Suppressor macrophage treated with lipopolysaccharide for 1 hour (primary cell): ENCODE measurements around the gene SIGLEC12.
"Not testable (repeated sequence)": the region's sequence is repeated elsewhere in the genome, so short reads cannot be mapped to it uniquely, and the experiment has no call there.

Experiments used
- DNase-seq, 3 donors: peaks; one replicate each; pipeline ENCODE4 v3.0.0-alpha.2; 2020 to 2022

Gene SIGLEC12

GRCh38 chr19:51521781-51522180, 20.2 kb upstream of the SIGLEC12 start:
- no peak for DNase-seq

DNA sequence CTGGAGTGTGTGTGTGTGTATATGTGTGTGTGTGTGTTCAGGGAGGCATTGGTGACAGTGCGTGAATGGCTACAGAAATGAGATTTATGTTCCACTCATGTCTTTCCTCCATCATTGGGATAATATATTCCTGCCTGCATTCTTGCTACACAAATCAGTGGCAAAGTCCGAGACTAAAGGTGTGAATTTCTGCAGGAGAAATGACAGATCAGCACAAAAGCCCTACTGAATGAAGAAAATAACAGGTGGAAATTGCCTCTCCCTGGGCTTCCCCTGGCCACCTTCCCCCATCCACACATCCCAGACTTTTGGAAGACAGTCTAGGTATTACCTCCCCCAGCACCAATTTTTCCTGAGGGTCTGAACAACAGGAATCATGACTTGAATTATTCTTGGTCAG, 19.8 kb upstream of the SIGLEC12 start:
- DNase-seq, result no peak

DNA sequence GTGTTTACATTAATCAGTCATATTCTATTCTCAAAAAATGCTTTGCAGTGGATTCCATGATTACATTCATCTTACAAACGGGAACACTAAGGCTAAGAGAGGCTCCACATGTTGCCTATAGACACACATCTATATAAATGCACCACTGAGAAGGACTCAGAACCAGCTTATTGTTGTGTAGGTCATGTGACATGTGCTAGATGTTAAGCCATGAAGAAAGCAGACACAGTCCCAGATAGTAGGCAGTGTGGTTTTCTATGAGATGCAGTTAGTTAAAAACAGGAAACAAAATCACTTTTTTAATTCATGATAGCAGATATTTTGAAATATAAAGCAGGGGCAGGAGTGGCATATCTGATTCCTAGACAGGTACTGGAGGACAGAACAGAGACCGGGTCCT, 19.1 kb upstream of the SIGLEC12 start:
- DNase-seq, result no peak

GRCh38 chr19:51514866-51515481, 13.4 kb upstream of the SIGLEC12 start:
- peak; percentile 82 to 88 (median 82) for DNase-seq

- DNase-seq, result peak in 1 of 3 donors; percentile 11
Observed at GRCh38 chr19:51513968-51514367, 12.4 kb upstream of the SIGLEC12 start.

DNA sequence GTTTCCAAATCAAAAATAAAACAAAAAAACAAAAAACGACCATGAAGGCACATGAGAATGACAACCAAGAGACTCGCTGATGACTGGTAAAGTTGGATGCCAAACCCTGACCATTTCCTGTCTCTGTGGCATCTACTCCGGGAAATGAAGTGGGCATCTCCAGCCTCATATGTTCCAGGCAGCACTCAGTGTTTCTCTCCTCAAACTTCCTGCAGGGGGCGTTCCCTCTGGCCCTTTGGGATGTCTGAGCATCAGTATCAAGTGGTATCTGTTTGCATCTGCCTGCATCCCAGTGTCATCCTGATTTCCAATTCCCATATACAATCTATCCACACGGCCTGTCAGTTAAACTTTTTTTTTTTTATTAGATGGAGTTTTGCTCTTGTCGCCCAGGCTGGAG, 9.8 kb upstream of the SIGLEC12 start:
- peak in 2 of 3 donors; percentile 42 to 63 for DNase-seq

DNA sequence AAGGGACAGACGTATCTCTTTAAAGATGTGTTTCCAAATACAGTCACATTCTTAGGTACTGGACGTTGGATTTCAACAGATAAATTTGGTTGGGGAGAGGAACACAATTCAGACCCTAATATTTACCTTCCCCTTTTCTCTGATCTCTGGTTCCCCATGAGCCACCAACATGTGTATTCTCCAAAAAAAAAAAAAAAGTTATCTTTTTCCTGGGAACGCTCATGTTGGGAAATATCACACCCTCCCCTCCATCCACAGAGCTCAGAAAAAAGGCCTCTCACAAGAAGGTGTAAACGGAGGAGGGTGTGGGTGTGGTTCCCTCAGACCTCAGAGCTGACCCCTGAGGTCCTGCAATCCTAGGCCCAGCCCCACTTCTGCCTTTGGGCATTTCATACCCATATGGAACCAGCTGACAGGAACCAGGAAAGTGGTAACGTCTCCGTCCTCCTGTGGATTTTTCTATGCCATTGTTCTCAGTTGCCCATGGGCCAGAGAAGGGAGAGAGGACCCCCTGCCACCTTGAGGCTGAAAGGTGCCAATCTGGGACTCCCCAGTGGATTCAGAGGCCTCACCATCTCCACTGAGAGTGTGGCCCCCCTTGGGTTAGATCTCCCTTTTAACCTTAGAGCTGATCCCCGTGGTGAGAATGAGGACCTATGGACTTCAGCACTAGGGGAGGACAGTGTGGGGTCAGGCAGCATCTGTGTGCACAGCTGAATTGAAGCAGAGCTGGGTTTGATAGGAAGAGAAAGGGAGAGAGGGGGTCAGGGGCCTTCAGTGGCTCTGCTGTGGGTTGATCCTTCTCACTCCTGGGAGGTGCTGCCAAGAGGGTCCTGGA, 8.4 kb upstream of the SIGLEC12 start:
- DNase-seq, result peak in 1 of 3 donors; percentile 23

DNA sequence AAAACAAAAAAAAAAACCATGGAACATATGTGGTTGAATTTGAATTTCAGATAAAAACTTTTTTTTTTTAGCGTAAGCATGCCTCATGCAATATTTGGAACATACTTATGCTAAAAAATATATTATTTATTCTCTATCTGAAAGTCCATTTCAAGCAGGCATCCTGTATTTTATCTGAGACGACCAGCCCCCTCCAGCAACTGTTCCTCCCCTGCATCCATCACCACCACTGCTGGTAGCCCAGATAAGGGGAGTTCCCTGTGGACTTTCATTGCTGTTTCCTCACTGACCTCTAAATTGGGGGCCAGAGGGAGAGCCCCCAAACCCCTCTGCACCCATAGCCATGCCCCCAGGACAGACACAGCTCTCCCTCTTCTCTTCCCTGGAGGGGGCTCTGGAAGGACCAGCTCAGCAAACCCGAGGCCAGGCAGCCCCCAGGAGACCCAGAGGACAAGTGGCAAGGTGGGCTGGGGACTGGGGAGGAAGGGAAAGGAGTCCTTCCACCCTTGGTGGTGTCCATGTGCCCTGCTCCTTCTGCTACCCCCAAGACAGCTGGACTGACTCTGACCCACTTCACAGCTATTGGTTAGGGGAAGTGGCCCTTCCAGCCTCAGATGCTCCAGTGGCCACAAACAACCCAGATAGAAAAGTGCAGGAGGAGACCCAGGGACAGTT, 6.6 kb upstream of the SIGLEC12 start:
- DNase-seq, result no peak

- peak; percentile 40 to 68 (median 62) for DNase-seq
Observed at GRCh38 chr19:51507640-51508058, 6.0 kb upstream of the SIGLEC12 start.

DNA sequence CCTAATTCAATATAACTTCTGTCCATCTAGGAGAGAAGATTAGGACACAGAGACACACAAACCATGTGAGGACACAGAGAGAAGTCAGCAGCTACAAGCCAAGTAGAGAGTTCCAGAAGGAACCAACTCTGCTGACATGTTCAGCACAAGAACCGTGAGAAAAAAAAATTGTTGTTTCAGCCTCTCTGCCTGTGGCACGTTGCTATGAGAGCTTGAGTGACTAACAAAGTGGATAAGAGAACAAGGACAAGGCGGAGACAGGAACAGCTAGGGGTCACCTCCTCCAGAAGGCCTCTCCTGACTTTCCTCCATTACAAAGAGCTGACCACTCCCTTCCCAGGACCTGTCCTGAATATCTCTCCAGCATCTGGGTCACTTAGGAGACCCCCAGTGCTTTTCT, 5.6 kb upstream of the SIGLEC12 start:
- peak; percentile 47 to 69 (median 61) for DNase-seq

DNA sequence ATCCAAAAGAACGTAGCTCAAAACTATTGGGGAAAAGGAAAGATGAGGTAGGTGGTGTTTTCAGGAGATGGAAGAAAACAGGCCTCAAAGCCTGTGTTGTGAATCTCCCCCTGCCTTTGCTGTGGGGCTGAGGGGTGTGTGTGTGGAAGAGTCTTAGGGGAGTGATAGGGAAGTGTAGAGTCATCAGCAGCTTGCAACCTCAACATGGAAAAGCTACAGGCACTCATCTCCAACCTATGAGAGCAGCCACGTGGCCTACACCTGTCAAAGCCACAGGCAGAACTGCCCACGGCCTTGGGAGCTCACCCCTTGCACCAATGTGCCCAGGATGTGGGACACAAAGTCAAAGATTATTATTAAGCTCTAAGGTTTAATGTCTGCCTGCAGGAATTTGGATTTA, 4.3 kb upstream of the SIGLEC12 start:
- no peak for DNase-seq

DNA sequence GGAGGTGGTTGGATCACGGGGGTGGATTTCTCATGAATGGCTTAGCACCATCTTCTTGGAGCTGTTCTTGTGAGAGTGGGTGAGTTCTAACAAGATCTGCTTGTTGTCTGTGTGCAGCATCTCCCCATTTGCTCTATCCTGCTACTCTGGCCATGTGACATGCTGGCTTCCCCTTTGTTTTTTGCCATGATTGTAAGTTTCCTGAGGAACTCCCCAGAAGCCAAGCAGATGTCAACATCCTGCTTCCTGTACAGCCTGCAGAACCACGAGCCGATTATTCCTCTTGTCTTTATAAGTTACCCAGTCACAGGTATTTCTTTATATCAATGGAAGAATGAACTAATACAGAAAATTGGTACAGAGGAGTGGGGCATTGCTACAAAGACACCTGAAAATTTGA, 2.3 kb upstream of the SIGLEC12 start:
- DNase-seq, result peak in 2 of 3 donors; percentile 22 to 46

GRCh38 chr19:51503286-51503817, 1.8 kb upstream of the SIGLEC12 start:
- peak; percentile 61 to 87 (median 82) for DNase-seq

GRCh38 chr19:51500931-51501330, 669 bp downstream of the SIGLEC12 start:
- DNase-seq, result not testable (repeated sequence)

DNA sequence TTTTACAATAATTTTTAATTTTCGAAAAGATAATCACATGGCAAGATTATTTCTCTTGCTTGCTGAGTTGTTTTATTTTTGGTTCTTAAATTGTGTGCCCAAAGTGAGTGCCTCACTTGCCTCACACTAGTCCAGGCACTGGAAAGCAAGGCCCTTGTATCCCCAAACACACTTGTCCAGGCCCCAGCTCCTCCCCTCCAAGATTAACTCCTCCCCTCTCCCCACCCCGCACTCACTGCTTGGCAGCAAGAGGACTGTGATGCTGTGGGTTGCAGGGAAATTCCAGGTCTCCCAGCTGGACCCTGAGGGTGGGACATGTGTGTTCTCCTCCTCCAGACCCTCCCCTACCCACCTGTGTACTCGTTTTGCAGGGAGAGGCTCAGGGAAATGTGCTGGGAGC, 3.9 kb downstream of the SIGLEC12 start:
- no peak for DNase-seq

GRCh38 chr19:51493776-51494175, 7.8 kb downstream of the SIGLEC12 start:
- peak; percentile 49 to 66 (median 52) for DNase-seq

GRCh38 chr19:51491586-51491985, 10.0 kb downstream of the SIGLEC12 start:
- DNase-seq, result no peak

- DNase-seq, result no peak
Observed at GRCh38 chr19:51490676-51491075, 10.9 kb downstream of the SIGLEC12 start.

GRCh38 chr19:51489113-51489512, 12.5 kb downstream of the SIGLEC12 start:
- DNase-seq, result no peak

DNA sequence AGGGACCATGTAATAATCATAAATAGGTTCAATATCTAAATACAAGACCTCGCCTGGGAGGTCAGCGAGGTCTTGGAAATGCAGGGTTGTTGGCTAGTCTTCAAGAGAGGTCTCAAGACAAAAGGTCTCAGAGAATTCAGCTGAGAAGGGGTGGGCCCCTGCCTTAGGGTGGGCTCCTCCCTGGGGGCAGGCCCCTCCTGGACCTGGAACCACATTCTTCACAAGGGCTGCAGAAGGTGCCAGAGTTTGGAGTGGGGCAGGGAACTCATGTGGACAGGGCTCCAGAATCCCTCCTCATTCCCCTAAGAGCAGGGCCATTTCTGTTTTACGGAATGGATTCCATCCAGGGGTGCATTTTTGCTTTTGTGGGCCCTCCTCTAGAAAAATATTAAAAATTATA, 13.1 kb downstream of the SIGLEC12 start:
- DNase-seq, result no peak

GRCh38 chr19:51485960-51486660, 15.5 kb downstream of the SIGLEC12 start:
- DNase-seq, result peak; percentile 47 to 60 (median 55)

- peak; percentile 31 to 65 (median 50) for DNase-seq
Observed at GRCh38 chr19:51480590-51480989, 21.0 kb downstream of the SIGLEC12 start.
